Activated gamma-delta T cell treated with anti-CD3 and anti-CD28 coated beads, Interleukin-2, amount 50 U/mL, for 16 hours (primary cell): ENCODE measurements around the gene GGA1.
"Not testable (repeated sequence)": the region's sequence is repeated elsewhere in the genome, so short reads cannot be mapped to it uniquely, and the experiment has no call there.

ENCODE experiments used
- DNase-seq: peaks from one replicate; pipeline ENCODE4 v3.0.0-alpha.2; 2020; ENCODE audit warnings: low read depth

GGA1 gene

DNA sequence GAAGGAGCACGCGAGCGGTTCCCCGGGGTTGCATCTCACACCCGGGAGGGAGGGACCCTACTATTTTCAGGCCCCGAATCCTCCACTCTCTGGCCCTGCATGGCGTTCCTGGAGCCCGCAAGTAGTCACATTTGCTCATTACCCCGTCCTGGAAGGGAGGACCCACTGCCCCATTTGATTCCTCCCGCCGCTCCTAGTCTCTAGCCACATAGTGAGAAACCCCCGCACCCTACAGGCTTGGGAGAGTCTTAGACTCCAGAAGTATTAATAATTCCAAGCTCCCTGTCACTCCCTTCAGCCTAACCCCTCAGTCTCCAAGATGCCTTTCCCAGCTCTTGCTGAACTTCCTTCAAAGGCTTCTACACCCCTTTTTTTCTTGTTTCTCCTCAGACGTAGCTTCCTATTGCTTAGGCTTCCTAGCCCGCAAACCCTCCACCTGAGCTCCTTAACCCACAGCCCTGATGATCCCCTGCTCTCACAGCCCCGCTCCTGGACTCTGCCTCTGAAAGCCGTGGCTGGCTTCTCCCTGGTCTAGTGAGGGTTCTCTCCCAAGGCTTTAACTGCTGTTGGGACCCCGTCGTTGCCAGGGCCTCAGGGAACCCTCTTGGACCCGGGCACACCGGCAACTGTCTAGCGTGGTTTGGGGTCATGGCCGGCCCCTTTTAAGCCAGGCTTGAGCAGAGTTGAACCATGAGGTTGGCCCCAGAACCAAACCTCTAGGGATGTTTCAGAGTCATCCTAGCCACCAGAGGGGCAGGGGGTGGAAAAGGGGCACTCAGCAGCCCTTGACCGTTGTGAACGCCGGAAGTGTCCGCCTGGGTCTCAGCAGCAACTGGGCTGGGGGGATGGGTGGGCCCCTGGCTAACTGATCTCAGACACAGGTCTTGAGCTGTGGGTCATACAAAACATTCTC lies 862 bp downstream of the GGA1 start:
- DNase-seq = no peak

DNA sequence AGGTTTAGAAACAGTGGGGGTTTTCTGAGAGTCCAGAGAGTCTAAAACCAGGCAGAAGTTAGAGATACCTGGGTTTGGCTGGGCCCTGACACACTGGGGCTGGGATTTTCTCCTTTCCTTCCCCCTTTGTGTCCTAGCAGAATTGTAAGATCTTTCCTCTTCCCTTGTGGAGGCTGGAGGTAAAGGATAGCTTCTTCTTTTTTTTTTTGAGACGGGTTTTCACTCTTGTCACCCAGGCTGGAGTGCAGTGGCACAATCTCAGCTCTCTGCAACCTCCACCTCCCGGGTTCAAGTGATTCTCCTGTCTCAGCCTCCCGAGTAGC lies 1.5 kb downstream of the GGA1 start:
- not testable (repeated sequence) for DNase-seq

DNA sequence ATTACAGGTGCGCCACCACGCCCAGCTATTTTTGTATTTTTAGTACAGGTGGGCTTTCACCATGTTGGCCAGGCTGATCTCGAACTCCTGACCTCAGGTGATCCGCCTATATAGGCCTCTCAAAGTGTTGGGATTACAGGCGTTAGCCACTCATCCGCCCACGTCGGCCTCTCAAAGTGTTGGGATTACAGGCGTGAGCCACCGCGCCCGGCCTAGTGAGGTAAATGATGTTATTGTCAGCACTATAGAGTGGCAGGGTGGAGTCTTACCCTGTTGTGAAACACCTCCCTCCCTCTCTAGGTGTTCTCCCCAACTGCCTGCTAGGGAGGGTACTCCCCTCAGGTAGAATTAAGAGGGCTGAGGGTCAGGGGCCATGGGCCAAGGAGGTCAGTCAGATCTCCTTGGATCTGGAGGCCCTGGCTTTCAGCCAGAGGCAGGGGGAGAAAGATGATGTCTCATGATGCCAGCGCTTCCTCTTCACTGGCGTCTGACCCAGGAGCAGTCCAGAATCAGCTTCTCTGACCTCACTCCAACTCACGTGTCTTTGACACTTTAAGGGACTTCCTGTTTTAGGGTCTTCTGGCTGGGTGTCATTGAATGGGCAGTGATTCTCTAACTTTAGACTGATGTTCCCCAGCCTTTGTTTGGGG lies 2.0 kb downstream of the GGA1 start:
- no peak for DNase-seq

DNA sequence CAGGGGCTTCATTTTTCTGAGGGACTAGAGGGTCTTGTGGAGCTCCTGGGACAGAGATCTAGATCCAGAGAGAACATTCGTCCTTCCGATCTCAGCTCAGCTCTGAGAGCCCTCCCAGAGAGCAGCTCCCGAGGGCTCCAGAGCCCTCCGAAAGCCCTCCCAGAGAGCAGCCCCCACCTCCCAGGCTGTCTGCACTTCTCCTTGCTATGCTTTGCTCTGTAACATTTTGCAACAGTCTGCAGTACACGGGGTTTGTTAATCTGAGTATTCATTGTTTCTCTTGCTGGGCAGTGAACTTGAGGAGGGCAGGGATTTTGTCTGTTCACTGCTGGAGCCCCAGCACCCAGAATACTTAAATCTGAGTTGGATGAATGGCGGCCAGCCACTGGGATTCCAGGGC lies 2.6 kb downstream of the GGA1 start:
- no peak for DNase-seq

DNA sequence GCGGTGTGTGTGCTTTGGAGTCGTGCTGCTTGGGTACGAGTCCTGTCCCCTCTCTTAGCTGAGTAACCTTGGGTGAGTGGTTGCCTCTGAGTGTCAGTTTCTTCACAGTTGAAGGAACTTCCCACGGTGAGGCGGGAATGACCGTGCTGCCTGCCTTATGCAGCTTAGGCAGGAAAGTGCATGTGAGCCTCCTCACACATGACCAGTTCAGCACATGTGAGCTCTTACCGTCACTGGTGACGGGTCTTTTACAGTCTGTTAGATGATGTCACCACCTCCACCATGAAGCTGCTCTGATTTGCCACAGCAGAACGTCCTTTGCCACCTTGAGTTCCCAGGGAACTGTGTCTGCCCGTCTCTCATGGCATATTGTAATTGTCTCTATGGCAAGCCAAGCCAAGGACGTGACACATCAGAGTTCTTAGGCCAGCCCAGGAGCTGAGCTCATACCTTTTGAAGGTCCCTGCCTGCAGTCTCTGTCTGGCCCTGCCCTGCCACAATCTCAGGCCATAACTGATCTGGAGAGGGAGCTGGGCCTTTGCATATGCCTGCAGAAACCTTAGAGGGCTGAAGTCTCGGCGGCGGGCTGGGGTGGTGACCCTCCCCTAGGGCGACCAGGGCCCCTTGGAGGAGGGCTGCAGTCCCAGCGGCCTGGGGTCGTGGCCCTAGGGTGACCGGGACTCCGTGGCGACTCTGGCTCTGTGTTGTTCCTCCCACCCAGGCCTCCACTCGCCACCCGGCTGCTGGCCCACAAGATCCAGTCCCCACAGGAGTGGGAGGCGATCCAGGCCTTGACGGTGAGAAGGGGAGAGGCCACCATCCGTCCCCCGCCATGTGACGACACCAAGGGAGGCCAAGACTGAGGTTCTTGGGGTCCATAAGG lies 7.8 kb downstream of the GGA1 start:
- DNase-seq = no peak

DNA sequence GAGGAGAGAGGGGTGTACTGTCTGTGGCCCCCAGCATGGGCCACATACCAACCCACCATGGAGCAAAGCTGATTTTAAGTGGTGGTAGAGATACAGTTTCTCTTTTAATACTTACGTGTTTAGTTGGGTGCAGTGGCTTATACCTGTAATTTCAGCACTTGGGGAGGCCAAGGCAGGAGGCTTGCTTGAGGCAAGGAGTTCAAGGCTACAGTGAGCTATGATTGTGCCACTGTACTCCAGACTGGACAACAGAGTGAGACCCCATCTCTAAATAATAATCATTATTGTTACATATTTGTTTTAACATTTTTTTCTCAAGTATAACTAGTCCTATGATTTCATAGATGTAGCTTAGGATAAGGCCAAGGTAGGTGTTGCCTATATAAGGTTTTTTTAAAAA lies 8.8 kb downstream of the GGA1 start:
- no peak for DNase-seq

DNA sequence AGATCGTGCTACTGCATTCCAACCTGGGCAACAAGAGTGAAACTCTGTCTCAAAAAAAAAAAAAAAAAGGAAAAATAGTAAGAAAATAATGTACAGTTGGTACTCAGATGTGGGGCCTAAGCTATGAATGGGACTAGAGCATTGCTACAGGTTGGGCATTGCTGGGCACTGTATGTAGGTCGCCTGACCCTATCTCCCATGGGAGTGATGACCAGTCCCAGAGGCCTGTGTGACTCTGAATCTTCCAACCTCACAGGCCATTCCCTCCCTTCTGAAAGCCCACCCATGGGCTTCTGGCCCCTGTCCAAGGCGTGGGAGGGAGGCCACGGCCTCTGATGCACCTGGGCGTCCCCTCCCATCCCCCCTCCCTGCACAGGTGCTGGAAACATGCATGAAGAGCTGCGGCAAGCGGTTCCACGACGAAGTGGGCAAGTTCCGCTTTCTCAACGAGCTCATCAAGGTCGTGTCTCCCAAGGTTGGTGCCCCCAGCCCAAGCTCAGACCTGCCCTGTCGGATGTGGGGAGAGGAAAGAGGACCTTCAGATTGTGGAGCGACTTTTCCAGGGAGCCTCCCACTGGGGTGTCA lies 9.5 kb downstream of the GGA1 start:
- no peak for DNase-seq

DNA sequence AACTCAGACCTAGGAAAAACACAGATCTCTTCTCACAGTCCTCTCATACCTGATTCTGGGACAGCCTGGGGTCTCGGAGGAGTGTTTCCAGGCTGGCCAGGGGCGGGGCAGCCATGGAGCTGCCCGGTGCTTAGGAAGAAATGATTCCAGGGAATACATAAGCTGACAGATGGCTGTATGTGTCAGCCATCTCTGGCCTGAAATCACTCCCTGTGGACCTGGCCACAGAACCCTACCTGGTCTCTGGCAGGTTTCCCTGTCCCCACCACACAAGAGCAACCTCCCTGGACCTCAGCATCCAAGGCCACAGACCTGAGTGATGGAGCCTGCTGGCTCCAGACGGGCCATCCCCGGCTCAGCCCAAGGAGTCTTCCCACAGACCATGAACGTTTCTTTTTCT lies 10.0 kb downstream of the GGA1 start:
- DNase-seq = no peak

DNA sequence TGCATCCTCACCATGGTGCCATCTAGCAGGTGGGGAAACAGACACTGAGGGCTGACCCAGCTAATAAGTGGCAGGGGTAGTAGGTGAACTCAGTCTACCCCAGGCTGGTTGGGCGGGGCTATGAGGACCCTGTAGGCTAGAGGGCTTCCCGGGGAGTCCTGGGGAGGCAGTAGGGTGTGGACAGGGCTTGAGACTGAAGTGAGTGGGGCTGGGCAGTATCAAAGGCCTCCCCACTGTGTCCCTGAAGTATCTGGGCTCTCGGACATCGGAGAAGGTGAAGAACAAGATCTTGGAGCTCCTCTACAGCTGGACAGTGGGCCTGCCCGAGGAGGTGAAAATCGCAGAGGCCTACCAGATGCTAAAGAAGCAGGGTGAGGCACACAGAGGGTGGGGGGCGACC lies 11.4 kb downstream of the GGA1 start:
- DNase-seq = no peak

DNA sequence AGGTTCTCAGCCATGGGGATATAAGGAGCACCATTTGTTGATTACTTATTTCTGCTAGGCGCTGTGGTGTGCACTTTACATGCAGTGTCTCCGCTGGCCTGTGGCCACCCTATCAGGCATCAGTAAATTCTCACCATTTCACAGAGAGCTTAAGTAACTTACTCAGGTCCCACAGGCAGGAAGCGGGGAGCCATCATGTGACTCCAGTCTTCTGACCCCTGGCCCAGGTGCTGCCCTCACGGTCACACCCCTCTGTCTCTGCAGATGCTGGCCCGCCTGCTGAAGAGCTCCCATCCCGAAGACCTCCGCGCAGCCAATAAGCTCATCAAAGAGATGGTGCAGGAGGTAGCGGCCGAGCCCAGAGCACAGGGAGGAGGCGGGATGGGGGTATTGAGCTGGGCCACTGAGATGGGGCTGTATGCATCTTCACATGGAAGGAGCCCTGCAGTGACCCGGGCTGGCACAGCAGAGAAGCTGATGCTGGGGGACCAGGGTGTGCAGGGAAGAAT lies 12.8 kb downstream of the GGA1 start:
- DNase-seq = no peak

DNA sequence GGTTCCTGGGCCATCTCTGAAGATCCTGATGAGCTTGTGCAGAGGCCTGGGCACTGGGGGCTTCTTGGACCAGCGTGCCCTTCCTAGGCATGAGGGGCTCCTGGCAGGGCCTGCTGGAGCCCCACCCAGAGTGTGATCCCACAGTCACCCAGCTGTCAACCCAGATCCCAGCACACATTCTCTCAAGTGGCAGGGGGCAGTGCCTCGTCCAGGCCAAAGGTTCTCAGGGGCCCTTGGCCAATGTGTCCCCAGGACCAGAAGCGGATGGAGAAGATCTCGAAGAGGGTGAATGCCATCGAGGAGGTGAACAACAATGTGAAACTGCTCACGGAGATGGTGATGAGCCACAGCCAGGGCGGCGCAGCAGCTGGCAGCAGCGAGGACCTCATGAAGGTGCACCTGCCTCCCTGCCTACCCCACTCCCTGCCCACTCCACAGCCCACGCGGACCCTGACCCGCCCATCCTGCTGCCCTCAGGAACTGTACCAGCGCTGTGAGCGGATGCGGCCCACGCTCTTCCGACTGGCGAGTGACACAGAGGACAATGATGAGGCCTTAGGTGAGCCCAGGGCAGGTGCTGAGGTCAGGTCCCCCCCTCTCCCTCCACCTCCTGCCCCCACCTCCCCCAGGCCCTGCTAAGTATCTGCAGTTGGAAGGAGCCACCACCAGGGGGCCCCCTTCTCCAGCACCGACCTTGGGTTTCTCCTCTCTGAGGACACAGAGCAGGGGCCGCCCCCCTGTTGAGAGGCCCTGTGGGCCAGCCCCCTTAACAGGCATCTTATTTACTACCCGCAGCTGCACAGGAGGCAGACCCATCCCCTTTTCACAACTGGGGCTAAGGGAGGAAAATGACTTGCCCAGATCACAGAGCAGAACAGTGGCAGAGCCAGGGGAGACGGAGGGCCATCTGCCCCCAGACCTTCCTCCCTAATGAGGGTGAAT lies 14.7 kb downstream of the GGA1 start:
- peak; percentile 76 for DNase-seq

DNA sequence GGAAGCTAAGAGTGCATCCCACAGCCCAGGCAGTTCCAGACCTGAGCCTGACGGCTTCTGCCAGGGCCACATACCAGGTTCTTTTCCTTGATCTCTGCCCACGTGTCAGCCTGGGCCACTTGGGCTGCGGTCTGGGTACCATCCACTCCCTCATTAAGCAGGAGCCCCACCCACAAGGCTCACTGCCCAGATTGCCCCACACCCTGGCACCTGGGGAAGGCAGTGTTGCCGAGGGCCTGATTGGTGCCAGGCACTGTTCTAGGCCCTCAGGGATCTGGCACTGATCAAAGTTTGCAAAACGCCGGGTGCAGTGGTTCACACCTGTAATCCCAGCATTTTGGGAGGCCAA lies 15.4 kb downstream of the GGA1 start:
- no peak for DNase-seq

DNA sequence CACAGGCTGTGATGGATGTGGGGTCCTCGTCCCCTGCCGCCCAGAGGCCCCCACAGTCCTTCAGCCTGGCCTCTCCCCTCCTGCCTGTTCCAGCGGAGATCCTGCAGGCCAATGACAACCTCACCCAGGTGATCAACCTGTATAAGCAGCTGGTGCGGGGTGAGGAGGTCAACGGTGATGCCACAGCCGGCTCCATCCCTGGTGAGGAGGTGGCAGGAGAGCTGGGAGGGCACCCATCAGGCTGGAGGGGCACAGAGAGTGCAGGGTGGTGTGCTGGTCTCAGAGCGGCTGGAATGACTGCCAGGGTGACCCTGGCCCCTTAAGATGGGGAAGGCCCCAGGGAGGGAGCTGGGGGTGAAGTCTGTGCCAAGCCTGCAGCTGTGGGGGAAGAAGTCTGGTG lies 16.2 kb downstream of the GGA1 start:
- no peak for DNase-seq

DNA sequence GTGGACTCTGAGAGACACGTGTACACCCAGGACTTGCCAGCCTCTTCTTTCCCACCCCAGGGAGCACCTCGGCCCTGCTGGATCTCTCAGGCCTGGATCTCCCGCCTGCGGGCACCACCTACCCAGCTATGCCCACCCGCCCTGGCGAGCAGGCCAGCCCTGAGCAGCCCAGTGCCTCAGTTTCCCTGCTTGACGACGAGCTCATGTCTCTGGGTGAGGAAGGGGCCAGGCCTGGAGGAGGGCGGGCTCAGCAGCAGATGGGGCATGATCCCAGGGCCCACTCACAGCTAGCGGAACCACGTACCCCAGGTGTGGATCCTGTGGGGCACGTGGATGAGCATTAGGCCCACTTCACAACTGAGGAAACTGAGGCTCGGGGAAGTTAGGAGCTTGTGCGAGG lies 17.1 kb downstream of the GGA1 start:
- DNase-seq = no peak

DNA sequence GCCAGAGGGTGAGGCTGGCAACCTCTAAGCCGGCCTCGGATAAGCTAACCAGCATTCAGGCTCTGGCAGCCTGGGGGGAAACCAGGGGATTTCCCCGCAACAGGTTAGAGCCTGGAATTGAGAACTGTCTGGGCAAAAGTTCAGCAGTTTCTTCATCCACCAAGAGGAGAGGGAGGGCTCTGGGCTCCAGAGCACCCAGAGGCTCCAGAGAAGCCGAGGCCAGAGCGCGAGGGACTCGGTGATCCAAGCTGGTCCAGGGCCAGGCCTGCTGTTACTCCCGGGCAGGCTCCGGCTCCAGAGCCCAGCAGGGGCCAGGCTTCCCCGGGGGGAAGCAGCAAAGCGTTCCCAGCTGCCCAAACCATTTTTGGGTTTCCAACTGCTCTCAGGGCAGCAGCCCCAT lies 17.5 kb downstream of the GGA1 start:
- no peak for DNase-seq

DNA sequence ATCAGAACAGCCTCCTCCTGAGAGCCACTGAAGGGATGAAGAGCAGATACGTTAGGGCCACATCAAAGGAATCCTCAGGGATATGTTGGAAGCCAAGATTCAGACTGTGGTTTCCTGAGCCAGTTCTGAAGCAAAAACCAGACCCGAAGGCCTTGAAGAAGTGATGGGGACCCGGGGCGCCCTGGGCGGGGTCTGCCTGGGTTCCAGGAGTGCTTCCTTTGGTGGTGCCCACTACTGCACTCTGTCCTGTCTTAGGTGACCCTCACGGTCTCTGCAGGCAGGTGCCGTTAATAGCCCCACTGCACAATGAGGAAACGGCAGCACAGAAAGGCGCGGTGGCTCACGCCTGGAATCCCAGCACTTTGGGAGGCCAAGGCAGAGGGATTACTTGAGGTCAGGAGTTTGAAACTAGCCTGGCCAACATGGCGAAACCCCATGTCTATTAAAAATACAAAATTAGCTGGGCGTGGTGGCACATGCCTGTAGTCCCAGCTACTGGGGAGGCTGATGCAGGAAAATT lies 18.0 kb downstream of the GGA1 start:
- no peak for DNase-seq

DNA sequence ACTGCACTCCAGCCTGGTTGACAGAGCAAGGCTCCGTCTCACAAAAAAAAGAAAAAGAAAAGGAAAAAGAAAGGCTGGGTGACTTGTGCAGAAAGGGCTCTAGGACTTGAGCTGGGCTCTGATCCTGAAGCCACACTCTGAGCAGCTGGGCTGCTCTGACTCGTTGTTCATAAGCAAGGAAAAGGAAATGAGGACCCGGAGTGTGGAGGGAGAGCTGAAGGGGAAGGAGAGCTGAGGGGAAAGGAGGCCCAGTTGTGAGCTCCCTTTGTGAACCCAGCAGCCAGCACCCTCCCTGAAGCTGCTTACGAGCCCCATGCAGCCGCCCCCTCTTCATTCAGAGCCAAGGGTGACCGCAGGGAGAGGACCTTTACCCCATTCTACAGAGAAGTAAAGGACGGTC lies 18.5 kb downstream of the GGA1 start:
- no peak for DNase-seq

DNA sequence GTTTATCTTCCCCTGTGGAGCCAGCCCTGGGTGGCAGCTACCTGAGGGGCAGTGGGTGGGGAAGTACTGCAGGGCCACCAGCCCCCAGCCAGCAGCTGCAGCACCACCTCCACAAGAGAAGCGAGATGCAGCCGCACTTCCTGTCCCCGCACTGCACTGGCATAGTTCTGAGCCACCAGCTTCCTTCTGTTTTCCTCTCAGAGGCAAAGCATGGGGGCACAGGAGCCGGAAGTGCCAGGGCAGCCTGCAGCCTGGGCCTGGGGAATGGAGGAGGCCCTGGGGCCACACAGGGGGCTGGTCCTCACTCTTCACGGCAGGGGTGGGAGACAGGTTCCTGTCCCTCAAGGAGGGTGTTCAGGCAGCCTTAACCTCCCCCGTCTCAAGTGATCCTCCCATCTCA lies 18.9 kb downstream of the GGA1 start:
- DNase-seq = no peak

DNA sequence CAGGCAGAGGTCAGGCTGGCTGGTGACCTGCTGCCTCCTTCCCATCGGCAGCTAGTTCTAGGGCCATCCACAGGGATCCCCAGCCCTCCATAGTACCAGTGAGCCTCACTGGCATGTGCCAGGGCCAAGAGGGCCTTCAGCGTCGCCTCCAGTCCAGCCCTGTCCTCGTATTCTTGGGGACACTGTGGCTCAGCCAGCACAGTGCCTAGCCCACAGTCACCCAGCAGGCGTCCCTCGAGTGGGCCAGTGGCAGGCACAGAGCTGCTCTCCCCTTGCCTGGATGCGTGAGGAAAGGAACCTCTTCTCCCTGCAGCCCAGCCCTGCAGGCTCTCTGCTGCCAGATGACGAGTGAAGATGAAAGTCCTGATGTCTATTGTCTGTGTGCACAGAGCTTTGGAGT lies 20.2 kb downstream of the GGA1 start:
- DNase-seq = no peak

DNA sequence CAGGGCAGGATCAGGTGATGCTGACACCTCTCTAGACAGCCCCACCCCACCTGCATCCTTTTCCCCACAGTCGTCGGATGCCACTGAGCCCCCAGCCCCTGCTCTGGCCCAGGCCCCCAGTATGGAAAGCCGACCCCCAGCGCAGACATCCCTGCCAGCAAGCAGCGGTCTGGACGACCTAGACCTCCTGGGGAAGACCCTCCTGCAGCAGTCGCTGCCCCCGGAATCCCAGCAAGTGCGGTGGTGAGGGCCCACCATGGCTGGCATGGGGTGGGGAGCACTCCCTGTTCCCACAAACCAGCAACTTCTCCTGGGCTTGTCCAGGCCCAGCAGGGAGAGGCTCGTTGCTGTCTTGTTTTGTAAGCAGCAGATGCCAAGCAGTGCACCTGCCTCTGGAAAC lies 21.3 kb downstream of the GGA1 start:
- DNase-seq = no peak

DNA sequence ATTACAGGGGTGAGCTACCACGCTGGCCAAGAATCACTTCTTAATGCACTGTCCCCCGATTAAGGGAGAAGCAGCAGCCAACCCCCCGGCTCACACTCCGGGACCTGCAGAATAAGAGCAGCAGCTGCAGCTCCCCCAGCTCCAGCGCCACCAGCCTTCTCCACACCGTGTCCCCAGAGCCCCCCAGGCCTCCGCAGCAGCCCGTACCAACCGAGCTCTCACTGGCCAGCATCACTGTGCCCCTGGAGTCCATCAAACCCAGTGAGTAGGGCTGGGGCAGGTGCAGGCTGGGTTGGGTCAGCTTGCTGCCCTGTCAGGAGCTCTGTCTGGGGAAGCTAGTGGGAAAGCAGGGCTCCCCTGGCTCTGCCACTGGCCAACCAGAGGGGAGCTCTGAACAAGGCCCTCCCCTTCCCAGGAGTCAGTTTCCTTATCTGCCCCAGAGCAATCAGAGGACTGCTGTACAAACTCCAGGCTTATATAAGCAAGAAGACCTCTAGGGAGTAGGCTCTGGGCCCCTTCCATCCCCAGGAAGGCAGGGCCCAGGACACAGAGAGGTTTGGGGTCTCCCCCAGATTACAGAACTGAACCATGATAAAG lies 22.3 kb downstream of the GGA1 start:
- DNase-seq = no peak
